Stimulated activated CD8-positive, alpha-beta memory T cell treated with anti-CD3 and anti-CD28 coated beads, Interleukin-4, amount 100 ng/mL, for 4 hours (primary cell): Measurements from ENCODE around the gene COMMD6.
"Not testable (repeated sequence)": the region's sequence is repeated elsewhere in the genome, so short reads cannot be mapped to it uniquely, and the experiment has no call there.

ENCODE experiments used
- DNase-seq, 2 donors: peaks; one replicate each; pipeline ENCODE4 v3.0.0-alpha.2; 2020; ENCODE audit warnings: low read depth in 2 of 2, low spot score in 1 of 2

COMMD6 gene

GRCh38 chr13:75537401-75538365 is at the start of gene COMMD6:
TSS of gene COMMD6 (minus strand) at chr13:75537841. CDS start at chr13:75537805, 36 bp downstream.
- peak; percentile 42 to 50 for DNase-seq

- no peak for DNase-seq
Observed at GRCh38 chr13:75585153-75585552, 47.5 kb upstream of the COMMD6 start.

- DNase-seq, result no peak
Observed at GRCh38 chr13:75583091-75583490, 45.5 kb upstream of the COMMD6 start.

GRCh38 chr13:75581874-75582640 is 44.4 kb upstream of the COMMD6 start:
- no peak for DNase-seq

GRCh38 chr13:75579529-75579928 is 41.9 kb upstream of the COMMD6 start:
- no peak for DNase-seq

GRCh38 chr13:75569576-75569975 is 31.9 kb upstream of the COMMD6 start:
- DNase-seq, result no peak

- no peak for DNase-seq
Observed at GRCh38 chr13:75566658-75567057, 29.0 kb upstream of the COMMD6 start.

- DNase-seq, result no peak
Observed at GRCh38 chr13:75558145-75558840, 20.7 kb upstream of the COMMD6 start.

- no peak for DNase-seq
Observed at GRCh38 chr13:75556961-75557360, 19.3 kb upstream of the COMMD6 start.

GRCh38 chr13:75555836-75556235 is 18.2 kb upstream of the COMMD6 start:
- DNase-seq, result no peak

GRCh38 chr13:75554981-75555380 is 17.3 kb upstream of the COMMD6 start:
- no peak for DNase-seq

- no peak for DNase-seq
Observed at GRCh38 chr13:75554464-75554863, 16.8 kb upstream of the COMMD6 start.

GRCh38 chr13:75550159-75550567 is 12.5 kb upstream of the COMMD6 start:
- DNase-seq, result no peak

- DNase-seq, result peak; percentile 93 to 94
Observed at GRCh38 chr13:75549262-75550158, 11.9 kb upstream of the COMMD6 start, which contains the start of gene UCHL3. TSS of gene UCHL3 (plus strand) at chr13:75549791. CDS start at chr13:75549821, 30 bp downstream.

GRCh38 chr13:75547917-75548316 is 10.3 kb upstream of the COMMD6 start:
- no peak for DNase-seq

GRCh38 chr13:75545386-75545785 is 7.7 kb upstream of the COMMD6 start:
- DNase-seq, result not testable (repeated sequence)

GRCh38 chr13:75544681-75545330 is 7.2 kb upstream of the COMMD6 start:
- no peak for DNase-seq

- DNase-seq, result no peak
Observed at GRCh38 chr13:75541961-75542360, 4.3 kb upstream of the COMMD6 start.

GRCh38 chr13:75541287-75541686 is 3.6 kb upstream of the COMMD6 start:
- no peak for DNase-seq

- DNase-seq, result no peak
Observed at GRCh38 chr13:75533861-75534260, 3.8 kb downstream of the COMMD6 start.
